Stimulated activated CD4-positive, alpha-beta T cell treated with anti-CD3 and anti-CD28 coated beads, TNF-alpha, amount 100 ng/mL, for 4 hours (primary cell): ENCODE data around the gene SH3GLB2.
"Not testable (repeated sequence)": the region's sequence is repeated elsewhere in the genome, so short reads cannot be mapped to it uniquely, and the experiment has no call there.

Experiments
- DNase-seq, 3 experiments: peaks; one replicate each; pipeline ENCODE4 v3.0.0-alpha.2; 2020; ENCODE audit warnings: low read depth in 3 of 3

SH3GLB2 gene

GRCh38 chr9:129054163-129054851 lies 26.2 kb upstream of the SH3GLB2 start:
- no peak for DNase-seq

- DNase-seq, result no peak
Measured at GRCh38 chr9:129053020-129053419, 24.9 kb upstream of the SH3GLB2 start.

- DNase-seq, result no peak
Measured at GRCh38 chr9:129052592-129052991, 24.5 kb upstream of the SH3GLB2 start.

- DNase-seq, result no peak
Measured at GRCh38 chr9:129042016-129042415, 13.9 kb upstream of the SH3GLB2 start.

- DNase-seq, result no peak
Measured at GRCh38 chr9:129040113-129040643, 12.0 kb upstream of the SH3GLB2 start.

- DNase-seq, result no peak
Measured at GRCh38 chr9:129038109-129038852, 10.2 kb upstream of the SH3GLB2 start.

GRCh38 chr9:129037767-129038098 lies 9.6 kb upstream of the SH3GLB2 start:
- no peak for DNase-seq

- no peak for DNase-seq
Measured at GRCh38 chr9:129036923-129037766, 9.0 kb upstream of the SH3GLB2 start.

GRCh38 chr9:129036241-129036922 lies 8.3 kb upstream of the SH3GLB2 start, which contains the start of gene MIGA2:
MIGA2 (plus strand) TSS chr9:129036626; CDS start chr9:129040595, 3,969 bp downstream.
- DNase-seq, result peak; percentile 76 to 82 (median 77)

- DNase-seq, result not testable (repeated sequence)
Measured at GRCh38 chr9:129035838-129036237, 7.7 kb upstream of the SH3GLB2 start.

GRCh38 chr9:129033216-129033615 lies 5.1 kb upstream of the SH3GLB2 start:
- DNase-seq, result no peak

GRCh38 chr9:129032541-129033159 lies 4.5 kb upstream of the SH3GLB2 start:
- DNase-seq, result no peak

GRCh38 chr9:129031514-129031913 lies 3.4 kb upstream of the SH3GLB2 start:
- DNase-seq, result no peak

- DNase-seq, result no peak
Measured at GRCh38 chr9:129030191-129030590, 2.1 kb upstream of the SH3GLB2 start.

- DNase-seq, result no peak
Measured at GRCh38 chr9:129027685-129028191, 393 bp downstream of the SH3GLB2 start.

- no peak for DNase-seq
Measured at GRCh38 chr9:129027224-129027684, 877 bp downstream of the SH3GLB2 start.

GRCh38 chr9:129026442-129027223 lies 1.5 kb downstream of the SH3GLB2 start:
- DNase-seq, result no peak

GRCh38 chr9:129023908-129024233 lies 4.3 kb downstream of the SH3GLB2 start:
- no peak for DNase-seq

GRCh38 chr9:129023036-129023907 lies 4.9 kb downstream of the SH3GLB2 start:
- DNase-seq, result no peak
